ENCODE measurements around the gene MCRIP2.
"Not testable (repeated sequence)": the region's sequence is repeated elsewhere in the genome, so short reads cannot be mapped to it uniquely, and the experiment has no call there.

Gene MCRIP2, protein sequence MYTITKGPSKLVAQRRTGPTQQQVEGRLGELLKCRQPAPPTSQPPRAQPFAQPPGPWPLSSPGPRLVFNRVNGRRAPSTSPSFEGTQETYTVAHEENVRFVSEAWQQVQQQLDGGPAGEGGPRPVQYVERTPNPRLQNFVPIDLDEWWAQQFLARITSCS

GRCh38 chr16:641326-642188 is at the start of gene MCRIP2:
TSS of gene MCRIP2 (plus strand) at chr16:641828. CDS start at chr16:641992, 164 bp downstream.
- peak; percentile 71 for DNase-seq

GRCh38 chr16:591892-592517 is 49.6 kb upstream of the MCRIP2 start:
- no peak for DNase-seq

GRCh38 chr16:592518-593306 is 48.9 kb upstream of the MCRIP2 start:
- no peak for DNase-seq

DNA sequence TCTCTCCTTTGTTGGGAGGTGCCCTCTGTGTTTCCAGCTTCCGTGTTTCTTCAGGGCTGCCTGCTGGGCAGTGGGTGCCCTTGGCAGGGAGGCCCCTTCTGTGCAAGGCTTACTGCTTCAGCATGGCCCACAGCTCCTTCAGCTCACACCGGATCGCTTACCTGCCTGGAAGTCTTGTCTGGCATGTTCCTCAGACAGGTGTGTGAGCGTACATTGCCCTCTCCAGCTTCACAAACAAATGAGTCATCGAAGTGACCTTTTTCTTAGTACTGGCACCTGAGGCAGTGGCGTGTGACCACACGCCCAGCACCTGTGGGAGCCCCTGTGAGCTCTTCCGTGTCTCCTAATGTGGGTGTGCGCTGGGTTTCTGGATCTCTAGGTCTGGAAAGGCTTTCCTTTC is 48.2 kb upstream of the MCRIP2 start:
- DNase-seq = no peak

GRCh38 chr16:593807-594206 is 47.8 kb upstream of the MCRIP2 start:
- DNase-seq = no peak

- DNase-seq = no peak
Measured at GRCh38 chr16:595094-595528, 46.5 kb upstream of the MCRIP2 start.

GRCh38 chr16:595942-596735 is 45.5 kb upstream of the MCRIP2 start:
- DNase-seq = no peak

DNA sequence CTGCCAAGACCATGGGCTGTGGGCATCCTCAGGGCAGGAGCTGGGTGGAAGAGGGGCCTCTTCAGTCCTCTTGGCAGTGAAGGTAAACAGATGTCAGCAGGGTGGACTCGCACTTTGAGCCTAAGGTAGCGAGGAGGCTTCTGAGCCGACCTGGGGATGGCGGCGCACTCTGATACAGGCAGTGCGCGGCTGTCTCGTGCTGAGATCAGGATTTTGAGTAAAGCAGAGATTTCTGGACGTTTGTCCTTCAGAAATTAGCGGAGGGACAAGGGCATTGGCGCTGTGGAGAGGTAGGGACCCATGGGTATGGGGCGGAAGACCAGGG is 44.9 kb upstream of the MCRIP2 start:
- no peak for DNase-seq

DNA sequence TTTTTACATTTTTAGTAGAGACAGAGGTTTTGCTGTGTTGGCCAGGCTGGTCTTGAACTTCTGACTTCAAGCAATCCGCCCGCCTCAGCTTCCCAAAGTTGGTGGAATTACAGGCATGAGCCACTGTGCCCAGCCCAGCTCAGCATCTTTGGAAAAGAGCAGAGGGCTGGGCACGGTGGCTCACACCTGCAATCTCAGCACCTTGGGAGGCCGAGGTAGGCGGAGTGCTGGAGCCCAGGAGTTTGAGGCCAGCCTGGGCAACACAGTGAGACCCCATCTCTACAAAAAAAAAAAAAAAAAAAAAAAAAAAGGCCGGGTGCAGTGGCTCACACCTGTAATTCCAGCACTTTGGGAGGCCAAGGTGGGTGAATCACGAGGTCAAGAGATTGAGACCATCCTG is 44.0 kb upstream of the MCRIP2 start:
- DNase-seq = not testable (repeated sequence)

DNA sequence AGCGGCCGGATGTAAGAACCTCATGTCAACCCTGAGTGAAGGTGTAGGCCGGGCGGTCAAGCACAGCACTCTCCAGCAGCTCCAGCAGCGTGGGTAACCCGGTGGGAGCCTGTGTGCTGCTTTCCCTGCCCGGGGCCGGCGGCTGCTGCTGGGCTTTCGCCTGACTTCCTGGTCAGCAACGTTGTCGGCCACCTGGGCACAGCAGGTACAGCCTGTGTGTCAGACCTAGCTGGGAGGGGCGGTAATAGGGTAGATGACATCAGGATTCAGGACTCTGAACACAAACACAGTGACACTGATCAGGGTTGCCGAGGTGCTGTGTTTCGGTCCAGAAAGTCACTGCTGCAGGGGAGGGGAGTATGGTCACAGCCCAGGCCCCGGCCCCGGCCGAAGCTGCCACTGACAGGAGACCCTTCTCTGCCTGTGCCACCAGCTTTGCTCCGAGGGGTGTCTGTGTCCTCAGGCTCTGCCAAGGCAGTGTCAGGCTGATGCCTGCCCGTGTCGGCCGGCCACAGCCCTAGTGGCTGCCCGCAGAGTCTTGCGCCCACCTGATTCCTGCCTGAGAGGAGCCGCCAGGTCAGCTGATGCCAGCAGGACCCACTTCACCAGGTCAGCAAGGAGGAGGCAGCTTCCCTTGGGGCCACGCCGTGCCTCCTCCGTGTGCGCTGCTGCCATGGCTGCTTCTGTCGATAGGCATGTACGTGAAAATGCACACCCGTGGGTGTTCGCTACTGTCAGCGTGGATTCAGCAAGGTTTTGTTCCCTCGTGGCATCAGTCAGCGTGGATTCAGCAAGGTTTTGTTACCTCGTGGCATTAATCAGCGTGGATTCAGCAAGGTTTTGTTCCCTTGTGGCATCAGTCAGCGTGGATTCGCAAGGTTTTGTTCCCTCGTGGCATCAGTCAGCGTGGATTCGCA is 42.5 kb upstream of the MCRIP2 start:
- no peak for DNase-seq

- DNase-seq = no peak
Measured at GRCh38 chr16:600781-601180, 40.8 kb upstream of the MCRIP2 start.

- no peak for DNase-seq
Measured at GRCh38 chr16:603933-604332, 37.7 kb upstream of the MCRIP2 start.

GRCh38 chr16:606656-607307 is 34.8 kb upstream of the MCRIP2 start:
- DNase-seq = no peak

- DNase-seq = peak; percentile 42
Measured at GRCh38 chr16:608019-608418, 33.6 kb upstream of the MCRIP2 start.

DNA sequence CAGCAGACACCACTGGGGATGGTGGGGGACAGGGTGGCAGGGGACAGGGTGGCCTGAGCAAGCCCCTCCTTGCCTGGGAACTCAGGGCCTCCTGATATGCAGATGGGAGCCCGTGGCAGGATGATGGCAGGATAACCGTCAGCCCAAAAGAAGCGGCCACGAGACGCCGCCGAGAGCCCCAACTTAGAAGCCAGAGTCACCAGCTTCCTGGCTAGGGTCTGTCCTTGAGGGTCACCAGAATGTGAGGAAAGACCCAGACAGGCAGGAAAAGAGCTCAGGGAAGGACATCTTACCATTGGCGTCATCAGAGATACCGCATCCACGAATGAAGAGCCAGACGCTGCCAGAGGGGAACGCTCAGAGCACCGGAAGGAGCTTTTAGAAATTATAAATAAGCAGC is 32.3 kb upstream of the MCRIP2 start:
- DNase-seq = no peak

- no peak for DNase-seq
Measured at GRCh38 chr16:609984-610383, 31.6 kb upstream of the MCRIP2 start.

DNA sequence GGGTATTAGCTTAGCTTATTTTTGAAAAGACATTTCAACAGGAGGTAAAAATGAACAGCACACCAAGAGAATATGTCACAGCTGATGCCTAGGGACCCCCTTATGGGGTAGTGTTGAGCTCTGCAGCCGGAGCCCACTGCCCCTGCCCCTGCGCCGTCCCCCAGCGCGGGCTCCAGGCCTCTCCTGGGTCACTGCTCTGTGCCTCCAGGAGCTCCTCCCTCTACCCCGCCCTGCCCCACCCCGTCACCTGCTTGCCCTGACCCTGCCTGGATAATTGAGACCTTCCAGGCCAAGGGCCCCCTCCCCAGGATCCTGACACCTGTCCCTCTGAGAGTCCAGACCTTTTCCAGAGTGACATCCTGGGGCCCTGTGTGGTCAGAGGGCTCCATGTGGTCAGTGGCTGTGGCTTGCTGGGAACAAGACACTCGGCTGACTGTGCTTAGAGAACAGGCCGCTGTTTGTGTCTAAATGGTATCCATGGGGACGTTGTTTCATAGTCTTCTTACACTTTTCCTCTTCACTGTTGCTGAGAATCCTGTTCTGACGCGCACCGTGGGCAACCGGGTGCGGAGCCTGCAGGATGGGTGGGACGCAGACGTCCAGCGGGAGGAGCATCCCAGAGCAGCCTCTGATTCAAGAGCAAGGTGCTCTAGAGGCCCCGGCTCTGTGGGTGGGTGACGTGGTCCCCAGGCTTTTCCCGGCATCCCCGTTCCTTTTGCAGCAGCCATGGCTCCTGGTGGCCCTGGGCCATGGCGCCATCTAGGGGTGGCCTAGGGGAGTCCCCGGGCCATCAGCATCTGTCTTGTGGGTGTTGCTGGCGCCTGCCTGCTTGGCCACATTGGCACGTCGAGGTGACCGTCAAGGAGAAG is 30.9 kb upstream of the MCRIP2 start:
- peak; percentile 65 for DNase-seq

DNA sequence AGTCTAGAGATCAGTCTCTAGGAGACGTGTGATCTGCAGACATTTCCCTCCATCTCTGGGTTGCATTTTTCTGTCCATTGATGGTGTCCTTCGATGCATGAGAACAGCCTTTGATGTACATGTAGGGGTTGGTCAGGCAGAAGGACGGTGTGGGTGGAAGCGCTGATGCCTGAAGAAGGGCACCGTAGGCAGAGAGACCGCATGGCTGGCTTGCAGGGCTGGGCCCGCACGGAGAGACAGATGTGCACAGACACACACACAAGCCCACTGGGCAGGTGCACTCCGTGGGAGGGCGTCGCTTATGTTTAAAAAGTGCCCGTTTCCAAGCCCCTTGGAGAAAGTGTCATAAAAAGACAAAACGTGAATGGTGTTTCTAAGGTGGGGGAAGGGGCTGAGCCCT is 26.5 kb upstream of the MCRIP2 start:
- no peak for DNase-seq

DNA sequence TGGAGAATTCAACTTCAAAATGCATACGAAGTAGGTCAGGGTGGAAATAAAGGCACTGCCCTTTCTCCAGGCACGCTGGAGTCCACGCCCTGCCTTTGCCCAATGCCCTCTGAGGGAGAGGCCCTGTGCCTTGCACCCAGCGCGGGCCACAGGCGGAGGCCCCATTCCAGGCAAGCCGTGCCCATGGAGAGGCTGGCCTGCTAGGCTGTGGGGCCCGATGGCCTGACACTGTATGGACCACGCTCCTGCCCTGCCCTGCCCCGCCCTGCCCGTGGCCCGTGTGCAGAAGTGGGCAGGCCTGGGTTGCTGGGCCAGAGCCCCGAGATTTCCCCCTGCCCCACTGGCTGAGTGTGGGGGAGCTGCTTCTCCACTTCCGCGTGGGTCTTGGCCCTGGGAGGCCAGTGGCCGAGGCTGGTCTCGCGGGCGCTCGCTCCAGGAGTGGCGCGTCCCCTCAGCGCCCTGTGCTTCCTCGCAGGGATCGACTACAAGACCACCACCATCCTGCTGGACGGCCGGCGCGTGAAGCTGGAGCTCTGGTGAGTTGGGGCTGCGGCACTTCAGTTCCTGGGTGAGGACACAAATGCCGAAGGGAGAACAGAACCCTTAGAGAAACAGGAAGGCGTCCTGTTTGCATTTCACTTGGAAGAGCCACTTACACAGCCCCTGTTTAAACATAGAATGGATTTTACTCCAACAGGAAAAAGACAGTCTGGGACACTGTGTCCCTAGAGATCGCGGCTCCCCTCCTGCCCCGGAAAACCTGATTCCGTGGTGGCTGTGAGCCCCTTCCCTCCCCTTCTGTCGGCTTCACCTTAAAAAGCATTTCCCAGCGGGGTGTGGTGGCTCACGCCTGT is 24.7 kb upstream of the MCRIP2 start:
- no peak for DNase-seq

Data from stimulated activated CD4-positive, alpha-beta T cell treated with anti-CD3 and anti-CD28 coated beads, Interleukin-4, amount 100 ng/mL, for 24 hours (primary cell).